ENCODE results near the gene CLIP4. TPM values are rescaled to one million over a fixed set of nuclear protein-coding genes. Genes with fewer than 3 reads are reported as not detected.

Gene CLIP4
- total and polyA plus RNA-seq, 2 of the 13 experiments (the other 11 are each of a cell fraction or from before 2014, with no cell fraction given), result 0.46 to 0.49 TPM

- TF ChIP-seq HNRNPL (IDR thresholded peaks at IDR 0.05; ENCODE audit: low read depth, low read length) (no peak), FOSL2 (CRISPR knock-in tag; IDR thresholded peaks at IDR 0.05) (peak; percentile 93), SMARCC2 (IDR thresholded peaks at IDR 0.05) (no peak), RARA (CRISPR knock-in tag; IDR thresholded peaks at IDR 0.05) (peak; percentile 70; the same call in 1 of the 2 replicates), FOXO4 (CRISPR knock-in tag; conservative IDR thresholded peaks at IDR 0.05) (no peak), ZNF280B (CRISPR knock-in tag; IDR thresholded peaks at IDR 0.05; ENCODE audit: borderline replicate concordance) (no peak), CENPT (CRISPR knock-in tag; IDR thresholded peaks at IDR 0.05; ENCODE audit: low read depth) (no peak), NAIF1 (CRISPR knock-in tag; IDR thresholded peaks at IDR 0.05; ENCODE audit: borderline replicate concordance) (no peak), RBFOX2 (IDR thresholded peaks at IDR 0.05; ENCODE audit: low read depth, low read length) (no peak), RXRB (CRISPR knock-in tag; IDR thresholded peaks at IDR 0.05; ENCODE audit: borderline replicate concordance) (peak; percentile 78; the same call in 1 of the 2 replicates), RARG (CRISPR knock-in tag; IDR thresholded peaks at IDR 0.05; ENCODE audit: low read depth) (no peak), NCOA5 (CRISPR knock-in tag; IDR thresholded peaks at IDR 0.05) (no peak), ZNF672 (CRISPR knock-in tag; IDR thresholded peaks at IDR 0.05) (no peak), SP1 (IDR thresholded peaks at IDR 0.05) (no peak), SP1 (CRISPR knock-in tag; IDR thresholded peaks at IDR 0.05) (no peak), SOX6 (IDR thresholded peaks at IDR 0.05) (no peak), SOX6 (CRISPR knock-in tag; IDR thresholded peaks at IDR 0.05) (peak; percentile 38; the same call in 1 of the 2 replicates), ATF4 (CRISPR knock-in tag; IDR thresholded peaks at IDR 0.05) (peak in 1 of 2 experiments; percentile 80; a peak in 2 of 4 replicates), ASH2L (IDR thresholded peaks at IDR 0.05; ENCODE audit: insufficient read length, low read depth, low read length) (no peak), NR2F2 (IDR thresholded peaks at IDR 0.05; ENCODE audit: borderline replicate concordance, low read depth) (no peak)
- TF ChIP-seq, protein P1, sequence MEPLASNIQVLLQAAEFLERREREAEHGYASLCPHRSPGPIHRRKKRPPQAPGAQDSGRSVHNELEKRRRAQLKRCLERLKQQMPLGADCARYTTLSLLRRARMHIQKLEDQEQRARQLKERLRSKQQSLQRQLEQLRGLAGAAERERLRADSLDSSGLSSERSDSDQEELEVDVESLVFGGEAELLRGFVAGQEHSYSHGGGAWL (CRISPR knock-in tag; IDR thresholded peaks at IDR 0.05), result no peak
- TF ChIP-seq, protein P2, sequence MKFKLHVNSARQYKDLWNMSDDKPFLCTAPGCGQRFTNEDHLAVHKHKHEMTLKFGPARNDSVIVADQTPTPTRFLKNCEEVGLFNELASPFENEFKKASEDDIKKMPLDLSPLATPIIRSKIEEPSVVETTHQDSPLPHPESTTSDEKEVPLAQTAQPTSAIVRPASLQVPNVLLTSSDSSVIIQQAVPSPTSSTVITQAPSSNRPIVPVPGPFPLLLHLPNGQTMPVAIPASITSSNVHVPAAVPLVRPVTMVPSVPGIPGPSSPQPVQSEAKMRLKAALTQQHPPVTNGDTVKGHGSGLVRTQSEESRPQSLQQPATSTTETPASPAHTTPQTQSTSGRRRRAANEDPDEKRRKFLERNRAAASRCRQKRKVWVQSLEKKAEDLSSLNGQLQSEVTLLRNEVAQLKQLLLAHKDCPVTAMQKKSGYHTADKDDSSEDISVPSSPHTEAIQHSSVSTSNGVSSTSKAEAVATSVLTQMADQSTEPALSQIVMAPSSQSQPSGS (CRISPR knock-in tag; IDR thresholded peaks at IDR 0.05), result no peak
- TF ChIP-seq, protein P3, sequence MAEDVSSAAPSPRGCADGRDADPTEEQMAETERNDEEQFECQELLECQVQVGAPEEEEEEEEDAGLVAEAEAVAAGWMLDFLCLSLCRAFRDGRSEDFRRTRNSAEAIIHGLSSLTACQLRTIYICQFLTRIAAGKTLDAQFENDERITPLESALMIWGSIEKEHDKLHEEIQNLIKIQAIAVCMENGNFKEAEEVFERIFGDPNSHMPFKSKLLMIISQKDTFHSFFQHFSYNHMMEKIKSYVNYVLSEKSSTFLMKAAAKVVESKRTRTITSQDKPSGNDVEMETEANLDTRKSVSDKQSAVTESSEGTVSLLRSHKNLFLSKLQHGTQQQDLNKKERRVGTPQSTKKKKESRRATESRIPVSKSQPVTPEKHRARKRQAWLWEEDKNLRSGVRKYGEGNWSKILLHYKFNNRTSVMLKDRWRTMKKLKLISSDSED (CRISPR knock-in tag; IDR thresholded peaks at IDR 0.05), result no peak
- TF ChIP-seq, protein P4, sequence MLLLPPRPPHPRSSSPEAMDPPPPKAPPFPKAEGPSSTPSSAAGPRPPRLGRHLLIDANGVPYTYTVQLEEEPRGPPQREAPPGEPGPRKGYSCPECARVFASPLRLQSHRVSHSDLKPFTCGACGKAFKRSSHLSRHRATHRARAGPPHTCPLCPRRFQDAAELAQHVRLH (CRISPR knock-in tag; IDR thresholded peaks at IDR 0.05; ENCODE audit: borderline replicate concordance, low read depth), result no peak
These were observed 8.6 kb downstream of the CLIP4 start (continued) for GRCh38 chr2:29123617-29124349.
